ENCODE results near the gene PLA2G4E.

Gene PLA2G4E

DNA sequence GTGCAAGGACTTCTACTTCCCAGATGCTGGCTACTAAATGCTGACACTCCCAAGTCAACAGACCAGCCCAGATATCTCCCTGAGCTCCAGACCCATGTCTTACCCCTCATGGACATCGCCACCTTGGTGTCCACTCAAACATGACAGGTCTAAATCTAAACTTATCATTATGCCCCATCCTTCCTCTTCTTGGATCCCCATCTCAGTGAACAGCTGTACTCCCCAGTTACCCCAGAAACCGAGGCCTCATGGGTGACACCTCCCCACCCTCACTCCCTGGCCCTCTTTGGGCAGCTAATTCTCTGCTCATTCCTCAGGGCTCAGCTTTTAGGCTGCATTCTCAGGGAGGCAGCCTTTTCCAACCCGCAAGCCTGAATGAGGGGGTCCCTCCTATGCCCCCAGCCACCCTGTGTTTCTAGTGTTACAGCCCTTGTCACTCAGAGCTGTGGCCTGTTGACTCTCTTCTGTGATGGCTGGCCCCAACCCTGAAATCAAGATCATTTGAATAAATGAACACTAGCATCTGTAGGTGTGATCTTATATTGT lies 53.8 kb downstream of the PLA2G4E start:
- H3K27ac ChIP-seq, result no peak overlapping the region
- TF ChIP-seq, protein P1, sequence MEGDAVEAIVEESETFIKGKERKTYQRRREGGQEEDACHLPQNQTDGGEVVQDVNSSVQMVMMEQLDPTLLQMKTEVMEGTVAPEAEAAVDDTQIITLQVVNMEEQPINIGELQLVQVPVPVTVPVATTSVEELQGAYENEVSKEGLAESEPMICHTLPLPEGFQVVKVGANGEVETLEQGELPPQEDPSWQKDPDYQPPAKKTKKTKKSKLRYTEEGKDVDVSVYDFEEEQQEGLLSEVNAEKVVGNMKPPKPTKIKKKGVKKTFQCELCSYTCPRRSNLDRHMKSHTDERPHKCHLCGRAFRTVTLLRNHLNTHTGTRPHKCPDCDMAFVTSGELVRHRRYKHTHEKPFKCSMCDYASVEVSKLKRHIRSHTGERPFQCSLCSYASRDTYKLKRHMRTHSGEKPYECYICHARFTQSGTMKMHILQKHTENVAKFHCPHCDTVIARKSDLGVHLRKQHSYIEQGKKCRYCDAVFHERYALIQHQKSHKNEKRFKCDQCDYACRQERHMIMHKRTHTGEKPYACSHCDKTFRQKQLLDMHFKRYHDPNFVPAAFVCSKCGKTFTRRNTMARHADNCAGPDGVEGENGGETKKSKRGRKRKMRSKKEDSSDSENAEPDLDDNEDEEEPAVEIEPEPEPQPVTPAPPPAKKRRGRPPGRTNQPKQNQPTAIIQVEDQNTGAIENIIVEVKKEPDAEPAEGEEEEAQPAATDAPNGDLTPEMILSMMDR (IDR thresholded peaks at IDR 0.05), result no peak
- TF ChIP-seq ZFX (IDR thresholded peaks at IDR 0.05; ENCODE audit: borderline replicate concordance), result no peak

DNA sequence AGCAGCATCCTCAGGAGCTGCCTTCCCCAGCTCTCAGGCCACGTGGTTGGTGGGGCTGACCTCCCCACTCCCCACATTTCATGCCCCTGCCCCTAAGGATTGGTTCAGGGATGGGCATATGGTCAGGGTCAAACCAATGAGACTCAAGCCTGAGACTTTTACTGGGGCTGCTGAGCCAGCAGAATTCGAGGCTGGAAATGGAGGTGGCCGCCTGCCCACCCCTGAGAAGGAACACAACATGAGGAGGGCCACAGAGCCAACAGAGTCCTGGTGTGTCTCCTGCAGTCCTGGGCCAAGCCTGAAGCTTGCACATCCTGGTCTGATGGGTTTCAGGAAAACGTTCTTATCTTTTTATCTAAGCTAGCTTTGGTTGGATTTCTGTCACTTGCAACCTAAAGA lies 54.4 kb downstream of the PLA2G4E start:
- H3K27ac ChIP-seq, result no peak overlapping the region
- no peak for TF ChIP-seq ZFX (IDR thresholded peaks at IDR 0.05; ENCODE audit: borderline replicate concordance)

DNA sequence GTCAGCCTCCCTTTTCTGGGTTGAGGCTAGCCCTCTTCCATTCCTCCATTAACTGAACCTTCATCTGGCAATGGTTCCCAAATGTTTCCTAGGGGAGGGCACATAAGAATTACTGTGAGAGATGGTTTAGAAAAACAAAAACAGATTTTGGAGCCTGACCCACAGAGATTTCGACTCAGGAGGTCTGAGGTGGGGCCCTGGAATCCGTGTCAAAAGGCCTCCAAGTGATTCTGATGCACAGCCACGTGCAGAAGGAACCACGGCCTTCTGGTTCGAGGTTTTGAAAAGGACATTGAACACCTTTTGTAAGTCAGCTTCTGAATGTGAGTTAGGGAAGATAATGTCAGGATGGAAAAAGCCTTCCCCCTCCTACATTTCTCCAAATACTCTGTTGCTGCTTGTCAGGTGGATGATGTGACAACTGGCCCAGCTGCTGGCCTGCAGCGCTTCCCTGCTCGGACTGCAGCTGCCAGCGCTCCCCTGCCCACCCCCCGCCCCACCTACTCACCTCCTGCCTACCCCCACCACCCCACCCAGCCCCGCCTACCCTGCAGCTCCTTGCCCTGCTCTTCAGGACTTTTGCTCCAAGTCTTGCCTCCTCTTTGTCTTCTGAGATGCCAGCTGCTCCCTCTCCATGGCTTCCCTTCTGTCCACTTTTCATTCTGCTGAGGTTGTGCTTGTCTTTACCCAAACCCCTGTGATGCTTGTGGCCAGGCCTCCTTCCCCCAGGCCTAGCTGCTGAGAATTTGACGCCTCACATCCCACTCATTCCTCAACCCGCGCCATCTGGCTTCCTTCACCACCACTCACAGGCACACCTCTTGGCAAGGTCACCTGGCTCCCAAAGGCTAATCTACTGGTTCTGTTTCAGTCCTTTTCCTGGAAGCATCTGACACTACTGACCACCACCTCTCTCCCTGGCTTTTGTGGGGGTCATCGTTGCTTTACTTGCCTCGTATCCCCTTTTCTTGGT lies 55.1 kb downstream of the PLA2G4E start:
- no peak overlapping the region for H3K27ac ChIP-seq
- TF ChIP-seq, protein P1 (IDR thresholded peaks at IDR 0.05), result no peak
- no peak for TF ChIP-seq ZFX (IDR thresholded peaks at IDR 0.05; ENCODE audit: borderline replicate concordance)

- peak overlapping the region; percentile 38 for H3K27ac ChIP-seq
- TF ChIP-seq ZFX (IDR thresholded peaks at IDR 0.05; ENCODE audit: borderline replicate concordance), result no peak
- TF ChIP-seq, protein P1 (IDR thresholded peaks at IDR 0.05), result no peak
Observed at GRCh38 chr15:41961595-41962202, 59.1 kb downstream of the PLA2G4E start.

DNA sequence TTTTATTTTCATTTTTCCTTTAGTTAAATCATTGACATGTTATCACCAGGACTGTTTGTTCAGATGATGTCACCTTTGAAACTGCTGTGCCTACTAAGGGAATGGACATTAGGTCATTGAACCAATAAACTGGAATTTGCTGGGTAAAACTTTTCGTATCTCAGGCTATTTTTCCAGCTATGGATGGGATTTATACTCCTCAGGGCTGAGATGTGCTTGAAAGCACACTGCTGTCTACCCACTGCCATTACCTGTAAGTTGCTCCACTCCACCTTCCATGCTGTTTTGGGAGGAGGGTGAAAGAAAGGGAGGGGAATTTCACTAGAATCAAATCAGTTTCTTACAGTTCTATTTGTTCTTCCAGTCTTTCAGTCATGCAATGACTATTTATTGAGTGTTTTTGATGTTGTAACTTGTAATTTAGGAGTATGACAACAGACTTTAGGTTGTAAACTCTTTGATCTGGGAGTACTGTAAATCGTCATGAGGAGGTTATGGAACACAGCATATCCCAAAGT lies 59.8 kb downstream of the PLA2G4E start:
- H3K27ac ChIP-seq, result peak overlapping the region; percentile 38
- TF ChIP-seq ZFX (IDR thresholded peaks at IDR 0.05; ENCODE audit: borderline replicate concordance), result no peak
- TF ChIP-seq, protein P1 (IDR thresholded peaks at IDR 0.05), result no peak

GRCh38 chr15:41958002-41958420 lies 62.8 kb downstream of the PLA2G4E start:
- no peak for TF ChIP-seq ZFX (IDR thresholded peaks at IDR 0.05; ENCODE audit: borderline replicate concordance)
- TF ChIP-seq, protein P1 (IDR thresholded peaks at IDR 0.05), result no peak
- no peak overlapping the region for H3K27ac ChIP-seq

DNA sequence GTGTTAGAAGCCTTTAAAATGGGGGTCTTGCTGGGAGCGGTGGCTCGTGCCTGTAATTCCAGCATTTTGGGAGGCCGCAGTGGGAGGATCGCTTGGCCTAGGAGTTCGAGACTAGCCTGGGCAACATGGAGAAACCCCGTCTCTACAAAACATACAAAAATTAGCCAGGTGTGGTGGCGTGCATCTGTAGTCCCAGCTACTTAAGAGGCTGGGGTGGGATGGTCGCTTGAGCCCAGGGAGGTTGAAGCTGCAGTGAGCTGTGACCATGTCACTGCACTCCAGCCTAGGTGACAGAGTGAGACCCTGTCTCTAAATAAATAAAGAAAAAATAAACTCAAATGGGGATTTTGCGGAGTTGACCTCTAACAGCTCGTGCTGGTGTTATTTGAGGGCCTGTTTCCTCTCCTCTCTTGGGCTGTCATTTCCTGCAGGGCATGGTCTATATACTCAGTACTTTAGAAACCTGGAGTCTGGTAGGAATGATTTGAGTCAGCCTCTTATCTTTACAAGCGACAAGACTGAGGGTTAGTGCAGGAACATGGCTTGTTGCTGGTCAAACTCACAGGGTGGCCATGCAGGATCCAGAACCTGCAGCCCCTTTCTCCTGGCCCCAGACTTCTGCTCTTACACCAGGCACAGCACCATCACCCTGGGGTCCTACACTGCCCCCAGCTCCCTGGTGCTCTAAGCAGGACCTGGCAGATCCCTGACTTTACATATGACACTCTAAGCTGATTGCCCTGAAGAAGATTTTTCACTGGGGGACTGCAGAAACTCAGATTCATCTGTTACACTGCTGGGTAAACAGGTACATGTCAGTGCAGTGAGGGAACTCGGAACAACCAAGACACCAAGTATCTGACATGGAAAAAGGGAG lies 63.6 kb downstream of the PLA2G4E start:
- TF ChIP-seq ZFX (IDR thresholded peaks at IDR 0.05; ENCODE audit: borderline replicate concordance), result no peak
- TF ChIP-seq, protein P1 (IDR thresholded peaks at IDR 0.05), result no peak
- no peak overlapping the region for H3K27ac ChIP-seq

Data from 22Rv1 (cell line).